Stimulated activated CD4-positive, alpha-beta T cell treated with anti-CD3 and anti-CD28 coated beads, Interleukin-15, amount 100 ng/mL, for 24 hours (primary cell): ENCODE results near the gene CEP250.
A peak's percentile ranks its signal among the peaks of the same experiment; 100 is the strongest.
"Not testable (repeated sequence)": the region's sequence is repeated elsewhere in the genome, so short reads cannot be mapped to it uniquely, and the experiment has no call there.

Experiments
- DNase-seq: peaks from one replicate; pipeline ENCODE4 v3.0.0-alpha.2; 2020

CEP250 gene

DNA sequence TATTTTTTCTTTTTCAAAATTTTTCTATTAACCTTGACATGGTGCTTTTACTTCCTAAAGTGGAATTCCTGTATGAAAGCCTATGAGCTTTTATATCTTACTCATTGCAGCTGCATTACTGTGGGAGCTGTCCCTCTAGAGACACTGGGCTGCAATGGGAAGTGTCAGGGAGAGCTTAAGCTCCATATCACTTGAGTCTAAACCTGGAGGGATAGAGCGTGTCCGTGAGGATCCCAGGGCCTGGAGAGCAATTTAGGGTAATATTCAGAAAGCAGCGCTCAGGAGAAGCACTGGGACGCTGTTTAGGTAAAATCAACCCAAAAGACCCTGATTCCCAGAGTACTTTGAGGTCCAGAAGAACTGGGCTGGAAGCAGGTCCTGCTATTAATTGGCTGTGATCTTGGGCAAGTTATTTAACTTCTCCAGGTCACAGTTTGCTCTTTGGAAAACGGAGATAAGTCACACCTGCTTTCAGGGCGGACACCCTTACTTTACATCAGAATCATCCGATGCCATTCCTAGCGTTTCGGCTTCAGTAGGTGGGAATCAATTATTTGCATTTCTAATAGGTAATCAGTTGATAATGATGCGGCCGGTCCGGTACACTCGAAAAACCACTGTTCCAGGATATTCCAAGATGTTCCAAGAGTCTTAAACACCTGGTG, 85.9 kb downstream of the CEP250 start:
- DNase-seq, result no peak

DNA sequence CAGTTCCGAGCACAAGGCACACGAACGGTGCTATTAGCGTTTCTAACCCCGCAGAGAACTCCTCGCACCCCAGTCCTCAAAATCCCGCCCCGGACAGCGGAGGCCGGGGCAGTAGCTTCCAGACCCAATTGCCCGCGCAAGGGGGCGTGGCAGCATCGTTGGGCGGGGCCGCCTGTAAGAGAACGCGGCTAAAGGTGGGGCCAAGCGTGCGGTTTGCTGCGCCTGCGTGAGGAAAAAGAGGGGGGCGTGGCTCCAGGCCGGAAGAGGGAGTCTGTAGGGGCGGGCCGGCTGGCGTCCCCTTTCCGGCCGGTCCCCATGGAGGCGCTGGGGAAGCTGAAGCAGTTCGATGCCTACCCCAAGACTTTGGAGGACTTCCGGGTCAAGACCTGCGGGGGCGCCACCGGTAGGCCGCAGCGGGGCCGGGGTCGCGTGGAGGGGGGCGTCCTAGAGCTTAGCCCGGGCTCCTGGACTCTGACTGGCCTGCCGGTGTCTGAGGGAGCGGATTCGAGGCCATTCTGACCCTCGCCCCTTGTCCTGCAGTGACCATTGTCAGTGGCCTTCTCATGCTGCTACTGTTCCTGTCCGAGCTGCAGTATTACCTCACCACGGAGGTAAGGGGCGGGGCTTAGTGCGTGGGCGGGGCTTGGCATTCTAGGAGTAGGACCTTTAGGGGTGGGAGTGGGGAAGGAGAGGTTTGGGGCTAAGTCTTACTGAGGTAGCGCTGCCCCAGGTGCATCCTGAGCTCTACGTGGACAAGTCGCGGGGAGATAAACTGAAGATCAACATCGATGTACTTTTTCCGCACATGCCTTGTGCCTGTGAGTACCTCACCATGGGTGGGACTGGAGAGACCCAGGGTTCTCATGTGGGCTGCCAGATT, 86.6 kb downstream of the CEP250 start, which contains the start of gene ERGIC3:
Gene ERGIC3, plus strand, starts transcription at position 296 of the 880 bp plus-strand sequence. Its CDS starts 20 bp downstream, at position 316.
- peak; percentile 99 for DNase-seq

DNA sequence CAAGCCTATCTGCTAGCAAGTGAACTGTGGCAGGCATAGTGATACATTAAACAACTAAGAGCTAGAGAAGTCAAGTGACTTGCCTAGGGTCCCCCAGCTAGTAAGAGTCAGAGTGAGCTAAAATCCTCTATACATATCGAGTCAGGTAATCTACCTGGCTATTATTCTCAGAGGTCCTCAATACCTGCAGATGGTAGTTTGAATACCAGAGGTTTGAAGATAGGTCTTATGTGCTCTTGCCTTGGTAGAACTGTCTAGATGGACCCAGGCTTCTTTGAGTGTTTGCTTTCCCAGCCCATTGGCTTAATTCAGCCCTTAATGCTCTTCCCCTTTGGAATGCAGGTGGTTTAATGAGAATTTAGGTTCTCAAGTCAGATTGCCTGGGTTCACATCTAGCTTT, 87.6 kb downstream of the CEP250 start:
- DNase-seq, result no peak

DNA sequence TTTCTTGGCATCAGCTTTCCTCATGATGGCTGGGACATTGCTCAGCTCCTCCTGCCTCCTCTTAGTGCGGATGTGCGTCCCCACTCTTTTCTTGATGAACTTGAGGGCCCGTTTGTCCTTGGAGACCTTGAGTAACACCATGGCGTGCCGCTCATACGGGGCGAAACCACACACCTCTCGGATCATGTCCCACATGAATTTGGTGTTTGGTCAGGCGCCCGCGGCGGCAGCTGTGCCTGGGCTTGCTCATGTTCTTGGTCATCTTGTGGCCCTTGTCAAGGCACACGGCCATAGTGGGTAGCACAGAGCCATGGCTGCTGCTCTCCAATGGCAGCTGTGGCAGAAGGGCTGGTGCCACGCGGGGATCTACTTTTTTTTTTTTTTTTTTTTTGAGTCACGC, 89.0 kb downstream of the CEP250 start:
- no peak for DNase-seq

DNA sequence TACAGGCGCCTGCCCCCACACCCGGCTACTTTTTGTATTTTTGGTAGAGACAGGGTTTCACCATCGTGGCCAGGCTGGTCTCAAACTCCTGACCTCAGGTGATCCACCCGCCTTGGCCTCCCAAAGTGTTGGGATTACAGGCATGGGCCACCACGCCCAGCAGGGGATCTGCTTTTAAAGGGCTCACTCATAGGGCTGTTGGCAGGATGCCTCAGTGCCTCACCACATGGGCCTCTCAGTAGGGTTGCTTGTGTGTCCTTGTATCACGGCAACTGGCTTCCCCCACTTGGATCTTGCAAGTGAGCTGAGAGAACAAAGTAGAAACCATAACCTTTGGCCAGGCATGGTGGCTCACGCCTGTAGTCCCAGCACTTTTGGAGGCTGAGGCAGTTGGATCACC, 89.5 kb downstream of the CEP250 start:
- not testable (repeated sequence) for DNase-seq

DNA sequence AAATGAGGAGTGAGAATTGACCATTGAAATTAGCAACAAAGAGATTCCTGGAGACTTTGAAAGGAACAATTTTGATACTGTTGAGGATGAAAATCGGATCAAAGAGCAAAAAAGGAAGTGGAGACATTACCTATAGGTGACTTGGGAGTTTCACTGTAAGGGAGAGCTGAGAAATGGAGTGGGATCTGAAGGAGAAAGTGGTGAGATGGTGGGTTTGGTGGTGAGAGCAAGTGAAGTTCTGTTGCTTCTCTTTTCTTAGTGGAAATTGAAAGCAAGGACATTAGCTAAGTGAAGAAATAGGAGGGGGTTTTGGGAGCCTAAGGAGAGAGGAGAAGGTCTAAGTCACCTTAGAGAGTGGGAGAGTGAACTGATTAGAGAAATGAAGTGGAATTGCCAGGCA, 90.7 kb downstream of the CEP250 start:
- no peak for DNase-seq

DNA sequence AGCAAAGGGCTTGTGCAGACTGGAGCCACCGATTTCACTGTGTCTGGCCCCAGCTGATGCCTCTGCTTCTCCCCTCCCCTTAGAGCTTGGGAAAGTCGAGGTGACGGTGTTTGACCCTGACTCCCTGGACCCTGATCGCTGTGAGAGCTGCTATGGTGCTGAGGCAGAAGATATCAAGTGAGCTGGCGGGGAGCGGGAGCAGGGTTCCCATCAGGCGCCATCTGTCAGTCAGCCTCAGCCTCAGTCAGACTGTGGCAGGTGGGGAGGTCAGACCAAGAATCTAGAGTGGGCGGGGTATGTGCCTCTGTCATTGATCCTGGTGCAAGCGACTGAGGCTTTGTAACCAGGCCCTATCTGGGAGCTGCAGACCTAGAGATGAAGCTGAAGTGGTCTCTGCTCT, 91.9 kb downstream of the CEP250 start:
- no peak for DNase-seq

DNA sequence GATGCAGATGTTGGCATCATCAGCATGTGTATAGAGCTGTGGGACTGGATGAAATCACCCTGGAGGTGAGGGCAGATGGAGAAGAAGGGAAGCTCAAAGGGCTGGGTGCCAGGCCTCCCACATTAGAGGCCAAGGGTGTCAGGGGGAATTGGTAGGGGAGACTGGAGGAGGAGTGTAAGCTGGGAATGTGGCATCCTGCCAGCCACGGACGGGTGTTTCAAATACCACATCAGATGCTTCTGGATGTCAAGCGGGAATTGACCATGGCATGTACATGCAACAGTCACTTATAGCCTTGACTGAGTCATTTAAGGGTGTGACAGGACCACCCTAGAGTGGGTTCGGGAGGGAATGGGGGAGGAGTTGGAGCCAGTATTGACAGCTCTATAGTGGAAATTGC, 96.1 kb downstream of the CEP250 start:
- no peak for DNase-seq

DNA sequence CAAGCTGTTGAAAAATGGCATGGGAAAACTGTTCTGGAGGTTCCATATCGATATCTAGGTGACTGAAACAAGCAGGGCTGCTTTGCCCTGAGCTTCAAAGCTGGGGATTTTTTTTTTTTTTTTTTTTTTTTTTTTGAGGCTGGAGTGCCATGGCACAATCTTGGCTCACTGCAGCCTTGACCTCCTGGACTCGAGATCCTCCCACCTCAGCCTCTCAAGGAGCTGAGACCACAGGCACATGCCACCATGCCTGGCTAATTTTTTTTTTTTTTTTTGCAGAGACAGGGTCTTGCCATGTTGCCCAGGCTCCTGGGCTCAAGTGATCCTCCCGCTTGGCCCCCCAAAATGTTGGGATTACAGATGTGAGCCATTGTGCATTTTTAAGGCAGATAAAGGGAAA, 97.5 kb downstream of the CEP250 start:
- DNase-seq, result no peak

DNA sequence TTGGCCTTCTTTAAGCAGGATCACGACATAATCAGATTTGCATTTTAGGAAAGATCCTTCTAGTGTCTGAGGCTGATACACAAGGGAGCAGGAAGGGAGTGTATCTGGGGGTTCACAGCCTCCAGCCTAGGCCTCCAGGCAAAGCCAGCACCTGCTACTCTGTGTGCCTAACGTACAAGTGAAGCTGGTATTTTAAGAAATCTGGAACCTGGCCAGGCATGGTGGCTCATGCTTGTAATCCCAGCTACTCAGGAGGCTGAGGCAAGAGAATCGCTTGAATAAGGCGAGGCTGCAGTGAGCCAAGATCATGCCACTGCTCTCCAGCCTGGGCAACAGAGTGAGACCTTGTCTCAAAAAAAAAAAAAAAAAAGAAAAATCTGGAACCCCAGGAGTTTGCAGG, 100.1 kb downstream of the CEP250 start:
- DNase-seq, result not testable (repeated sequence)

DNA sequence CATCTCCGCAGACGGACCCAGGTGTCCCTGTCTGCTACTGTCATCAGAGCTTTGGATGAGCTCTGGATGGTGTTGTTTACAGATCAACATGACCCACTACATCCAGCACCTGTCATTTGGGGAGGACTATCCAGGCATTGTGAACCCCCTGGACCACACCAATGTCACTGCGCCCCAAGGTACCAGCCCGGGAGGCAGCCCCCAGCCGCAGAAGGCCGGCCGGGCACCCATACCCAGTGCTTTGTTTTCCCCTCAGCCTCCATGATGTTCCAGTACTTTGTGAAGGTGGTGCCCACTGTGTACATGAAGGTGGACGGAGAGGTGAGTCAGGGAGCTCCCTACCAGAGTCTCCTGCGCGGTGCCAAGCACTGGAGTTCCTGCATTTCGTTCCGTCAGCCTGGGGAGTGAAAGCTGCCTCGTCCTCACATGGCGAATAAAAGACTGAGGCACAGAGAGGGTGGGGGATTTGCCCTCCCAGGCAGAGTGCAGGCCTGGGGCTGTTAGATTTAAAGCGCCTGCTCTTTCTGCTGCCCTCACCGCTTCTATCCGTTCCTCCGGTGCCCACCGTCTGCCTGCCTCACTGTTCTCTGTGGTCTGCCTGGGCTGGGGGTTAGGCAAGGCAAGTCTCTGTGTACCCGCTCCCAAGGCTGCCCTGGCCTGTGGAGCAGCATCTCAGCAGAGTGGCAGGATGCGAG, 100.7 kb downstream of the CEP250 start:
- no peak for DNase-seq

DNA sequence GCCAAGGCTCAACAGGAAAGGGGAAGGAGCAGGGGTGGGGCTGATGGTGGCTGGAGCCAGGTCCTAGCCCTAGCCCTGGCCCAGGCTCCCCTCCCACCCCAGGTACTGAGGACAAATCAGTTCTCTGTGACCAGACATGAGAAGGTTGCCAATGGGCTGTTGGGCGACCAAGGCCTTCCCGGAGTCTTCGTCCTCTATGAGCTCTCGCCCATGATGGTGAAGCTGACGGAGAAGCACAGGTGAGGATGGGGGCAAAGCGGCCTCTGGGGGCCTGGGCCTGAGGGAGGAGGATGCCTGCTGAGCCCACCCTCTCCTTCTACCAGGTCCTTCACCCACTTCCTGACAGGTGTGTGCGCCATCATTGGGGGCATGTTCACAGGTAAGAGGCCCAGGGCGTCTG, 101.5 kb downstream of the CEP250 start:
- no peak for DNase-seq

DNA sequence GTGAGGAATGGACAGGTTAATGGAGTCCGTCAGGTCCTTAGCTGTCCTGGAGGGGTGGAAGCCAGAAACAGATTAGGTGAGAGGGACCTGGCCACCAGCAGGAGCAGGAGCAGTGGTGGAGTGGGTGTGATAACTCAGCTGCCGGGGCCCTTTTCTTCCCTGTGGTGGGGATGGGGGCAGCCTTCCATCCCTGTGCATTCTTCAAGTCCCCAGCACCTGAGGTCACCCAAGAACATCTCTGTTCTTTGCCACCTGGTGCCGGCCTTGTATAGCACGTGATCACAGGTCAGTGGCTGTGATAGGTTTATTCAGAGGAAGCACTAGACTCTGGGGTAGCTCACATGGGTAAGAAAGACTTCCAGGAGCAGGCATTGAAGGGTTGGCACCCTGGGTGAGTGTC, 103.1 kb downstream of the CEP250 start:
- no peak for DNase-seq

DNA sequence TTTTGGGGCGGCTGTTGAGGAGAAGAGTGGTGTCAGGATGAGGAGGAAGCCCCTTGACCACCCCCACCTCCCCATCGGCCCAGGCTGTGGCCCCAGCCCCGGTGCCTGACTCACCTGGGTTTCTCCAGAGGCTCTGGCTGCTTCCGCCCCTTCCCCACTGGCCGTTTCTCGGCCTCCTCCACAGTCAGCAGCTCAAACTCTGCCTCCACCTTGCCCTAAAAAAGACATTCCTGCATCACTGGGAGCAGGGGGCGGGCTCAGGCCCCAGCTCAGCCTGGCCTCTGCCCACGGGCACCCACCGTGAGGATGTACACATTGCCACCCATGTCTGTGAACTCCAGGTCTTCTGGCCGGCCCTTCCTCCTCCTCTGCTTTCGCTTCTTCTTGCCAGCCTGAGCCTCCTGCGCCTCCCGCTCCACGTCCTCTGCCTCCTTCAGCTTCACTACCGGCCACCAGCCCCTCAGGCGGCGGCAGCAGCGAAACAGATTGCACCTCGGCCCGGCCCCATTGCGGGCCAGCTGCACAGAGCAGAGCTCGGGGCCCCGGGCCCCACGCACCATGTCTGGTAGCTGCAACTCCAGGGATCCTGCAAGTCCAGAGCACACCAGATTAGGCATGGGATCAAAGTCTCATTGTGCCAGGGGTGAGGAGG, 103.8 kb downstream of the CEP250 start:
- DNase-seq, result no peak

DNA sequence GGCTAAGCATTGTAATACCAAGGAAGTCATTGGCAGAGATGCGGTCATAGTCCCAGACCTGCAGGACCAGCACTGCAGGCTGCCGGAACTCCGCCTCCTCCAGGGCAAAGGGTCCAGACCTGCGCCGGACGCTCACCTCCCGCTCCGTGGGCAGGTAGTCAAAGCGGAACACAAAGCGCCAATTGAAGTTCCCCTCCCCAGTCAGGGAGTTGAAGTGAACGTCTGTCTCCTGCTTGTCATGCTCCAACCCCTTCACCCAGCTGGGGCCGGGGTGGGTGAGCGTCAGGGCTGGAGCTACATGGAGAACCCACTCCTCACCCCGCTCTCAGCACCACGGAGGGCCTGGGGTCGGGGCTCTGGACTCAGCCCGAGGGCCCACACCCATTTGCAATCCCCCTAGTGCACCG, 104.7 kb downstream of the CEP250 start:
- DNase-seq, result no peak

DNA sequence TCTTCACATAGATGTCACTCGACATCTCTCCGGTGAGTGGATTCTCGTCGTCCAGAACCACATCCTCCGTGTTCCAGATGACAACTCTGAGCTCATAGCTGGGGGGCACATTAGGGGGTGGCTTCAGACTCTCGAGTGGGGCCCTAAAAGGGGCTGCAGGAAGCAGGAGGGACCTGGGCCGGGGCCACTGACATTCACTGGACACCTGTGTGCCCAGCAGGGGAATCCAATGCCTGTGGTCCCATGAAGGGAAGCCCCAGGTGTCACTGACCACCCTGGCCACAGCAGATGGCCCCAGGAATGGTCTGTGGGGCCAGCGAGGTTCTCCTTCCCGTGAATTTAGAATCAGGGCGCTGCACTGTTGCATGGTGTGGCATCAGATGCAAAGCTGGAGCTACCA, 105.1 kb downstream of the CEP250 start:
- DNase-seq, result no peak

DNA sequence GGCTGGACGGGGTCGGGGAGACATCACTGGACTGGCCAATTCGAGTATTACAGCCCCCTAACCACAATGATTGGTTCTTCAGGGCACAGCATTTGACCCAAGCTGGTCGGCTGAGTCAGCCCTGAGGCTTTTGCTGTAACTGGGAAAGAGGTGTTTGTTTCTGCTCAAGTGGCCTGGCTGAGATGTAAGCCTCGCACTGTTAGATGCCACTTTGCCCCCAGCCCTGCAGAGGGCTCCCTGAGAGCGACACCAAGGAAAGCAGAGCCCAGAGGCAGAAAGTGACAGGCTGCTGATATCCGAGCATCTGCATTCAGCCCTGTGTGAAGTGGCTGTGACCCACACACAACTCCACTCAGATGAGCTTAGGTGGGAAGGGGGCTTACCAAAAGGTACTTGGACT, 105.9 kb downstream of the CEP250 start:
- peak; percentile 15 for DNase-seq

DNA sequence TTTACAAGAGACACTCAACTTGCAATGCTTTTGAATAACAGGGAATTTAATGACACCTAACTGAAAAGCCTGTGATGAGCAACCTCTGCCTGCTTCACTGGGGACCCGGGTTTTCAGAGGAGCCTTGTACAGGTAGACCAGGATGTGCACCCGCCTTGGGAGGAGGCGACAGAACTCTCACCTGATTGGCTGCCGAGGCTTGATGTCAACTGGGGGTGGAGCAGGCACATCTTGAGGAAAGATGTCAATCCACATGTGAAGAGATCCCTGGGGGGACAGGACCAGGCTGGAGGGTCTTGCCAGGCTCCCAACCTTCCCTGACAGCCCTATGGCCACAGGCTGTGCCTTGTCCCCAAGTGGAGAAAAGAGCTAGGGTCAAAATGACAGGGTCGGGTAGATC, 106.3 kb downstream of the CEP250 start:
- DNase-seq, result no peak

DNA sequence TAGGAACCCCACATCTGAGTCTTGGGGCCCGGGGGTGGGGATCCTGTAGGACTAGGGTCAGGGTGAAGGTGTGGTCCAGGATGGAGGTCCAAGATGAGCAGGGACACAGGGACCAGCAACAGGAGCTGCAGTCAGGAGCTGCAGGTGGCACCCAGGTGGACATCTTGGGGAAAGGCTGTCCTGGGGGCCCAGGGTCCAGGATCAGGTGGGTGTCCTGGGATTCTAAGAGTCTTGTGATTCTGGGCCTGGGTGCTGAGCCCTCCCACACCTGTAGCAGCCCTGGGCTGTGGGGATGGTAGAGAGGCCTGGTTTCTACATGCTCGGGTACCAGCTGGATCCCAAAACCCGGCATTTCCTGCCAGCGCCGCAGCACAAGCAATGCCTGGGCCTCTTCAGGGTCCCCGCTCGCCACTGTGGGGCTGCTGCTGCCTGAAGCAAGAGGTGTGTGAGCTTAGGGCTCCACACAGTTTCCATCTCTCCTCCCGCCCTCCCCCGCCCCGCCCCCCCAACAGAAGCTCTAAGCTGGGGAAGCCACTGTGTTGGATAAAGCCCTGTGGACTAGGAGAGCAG, 107.2 kb downstream of the CEP250 start:
- no peak for DNase-seq

DNA sequence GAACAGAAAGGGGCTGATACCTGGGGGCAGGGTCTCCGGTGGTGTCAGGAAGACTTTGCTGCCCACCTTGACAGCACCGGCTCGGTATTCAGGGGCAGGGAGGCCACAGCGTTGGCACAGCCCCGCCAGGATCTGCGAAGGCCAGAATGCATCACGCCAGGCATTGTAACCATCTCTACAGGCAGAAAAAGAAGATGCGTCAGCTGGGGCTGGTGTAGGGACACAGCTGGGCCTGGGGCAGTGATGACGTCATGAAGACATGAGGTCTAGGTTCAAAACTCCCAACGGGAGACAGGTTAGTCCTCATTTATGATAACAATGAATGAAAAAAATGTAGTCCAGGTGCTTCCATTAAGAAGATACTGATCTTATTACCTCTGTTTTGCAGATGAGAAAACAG, 108.4 kb downstream of the CEP250 start:
- DNase-seq, result no peak

DNA sequence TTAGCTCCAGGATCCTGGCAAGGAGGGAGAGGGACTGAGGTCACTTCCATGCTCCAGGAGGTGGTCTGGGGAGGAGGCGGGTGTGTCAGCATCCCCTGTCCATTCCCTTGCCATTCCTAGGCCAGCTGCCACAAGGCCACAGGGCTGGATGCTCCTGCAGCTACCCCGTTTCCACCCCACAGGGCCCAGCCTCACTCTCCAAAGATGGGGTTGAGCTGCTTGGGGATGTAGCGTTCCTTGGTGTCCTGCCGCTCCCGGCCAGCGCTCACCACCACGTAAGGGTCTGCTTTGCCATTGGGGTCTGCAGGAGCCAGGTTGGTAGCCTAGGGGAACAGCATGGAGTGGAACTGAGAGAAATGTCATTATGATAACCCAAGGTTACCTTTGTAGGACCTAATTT, 109.5 kb downstream of the CEP250 start:
- no peak for DNase-seq

DNA sequence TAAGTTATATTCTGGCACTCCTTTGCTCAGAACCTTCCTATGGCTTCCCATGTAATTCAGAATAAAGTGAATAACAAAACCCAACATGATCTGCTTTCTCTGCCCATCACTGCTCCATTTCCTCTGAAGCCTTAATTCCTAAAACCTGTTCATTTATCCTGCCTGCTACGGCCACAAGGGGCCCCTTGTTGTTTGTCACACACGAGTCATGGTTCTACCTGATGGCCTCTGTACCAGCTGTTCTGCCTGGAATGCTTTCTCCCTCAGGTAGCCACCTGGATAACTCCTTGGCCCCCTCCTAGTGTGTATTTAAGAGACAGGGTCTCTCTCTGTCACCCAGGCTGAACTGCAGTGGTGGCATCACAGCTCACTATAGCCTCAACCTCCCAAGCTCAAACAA, 113.2 kb downstream of the CEP250 start:
- DNase-seq, result no peak
